ENCODE results near the gene GNB1L. TPM values are rescaled to one million over a fixed set of nuclear protein-coding genes. Genes with fewer than 3 reads are reported as not detected.
A peak's percentile ranks its signal among the peaks of the same experiment; 100 is the strongest.

GNB1L gene
- total and polyA plus RNA-seq, 2 of the 13 experiments (the other 11 are each of a cell fraction or from before 2014, with no cell fraction given), result 2.5 to 7.4 TPM

GRCh38 chr22:19900707-19901436, 46.2 kb upstream of the GNB1L start (continued):
- TF ChIP-seq HNF4G (IDR thresholded peaks at IDR 0.05; ENCODE audit: borderline replicate concordance, low read depth, low read length), result peak; percentile 20; the same call in 1 of the 2 replicates
- TF ChIP-seq HNF4G (CRISPR knock-in tag; IDR thresholded peaks at IDR 0.05; ENCODE audit: borderline replicate concordance, low read depth), result no peak
- no peak for TF ChIP-seq FOXP4 (CRISPR knock-in tag; IDR thresholded peaks at IDR 0.05)

- peak overlapping the region; percentile 19 for H3K4me2 ChIP-seq (ENCODE audit: low read depth, low read length)
- BruUV-seq (replicated peaks), result no TSS peak
- H3K27me3 ChIP-seq (ENCODE audit: control insufficient read depth in 1 of 2, insufficient read depth in 2 of 2, low read length in 2 of 2), result no peaks in the 10 kb centered on the region
- FAIRE-seq (peak; percentile 78), DNase-seq (ENCODE audit: low spot score) (peak; percentile 69), ATAC-seq (peak; percentile 84)
- peak overlapping the region; percentile 91 for H3K27ac ChIP-seq (ENCODE audit: extremely low read length, insufficient read depth, low read length)
- WGBS (ENCODE audit: low lambda C conversion rate), result 19% methylated on average over 9 of the region's 16 CpGs
- H3K36me3 ChIP-seq (replicated peaks in 1 of 2; ENCODE audit: control insufficient read depth in 1 of 2, insufficient read depth in 2 of 2, low read length in 2 of 2), result peaks cover 5 to 9% of the 10 kb centered on the region in 2 experiments; a peak in 3 of 5 replicates
- peaks cover 66% of the 10 kb centered on the region for H3K4me1 ChIP-seq (ENCODE audit: insufficient read depth, low read length)
- CTCF ChIA-PET (ENCODE audit: low intra/inter-chr PET ratio, low total read pairs), result no interaction called here
- H2AFZ ChIP-seq (ENCODE audit: low read length), result no peak overlapping the region
- H4K20me1 ChIP-seq (ENCODE audit: insufficient read depth, low read length), result no peaks in the 10 kb centered on the region
- peak overlapping the region in 1 of 3 experiments; percentile 9; a peak in 1 of 6 replicates for H3K4me3 ChIP-seq (replicated peaks in 1 of 3; ENCODE audit: insufficient read depth in 1 of 3, low read depth in 2 of 3, low read length in 3 of 3)
- H3K9ac ChIP-seq (ENCODE audit: insufficient read depth, low read depth, low read length), result peak overlapping the region; percentile 59
- in situ Hi-C loops (cut with HindIII; ENCODE audit: extremely low pct_ligation_motif_present, low pct_unique_long_range_greater_than_20kb), result no loop called here
- POLR2A ChIA-PET, result interaction anchor here (0.7 to 1.5 kb wide), 6 partner anchors 18 to 58 kb away, joined by 3 to 6 read pairs (median 4); partner anchors contain the start of genes COMT, GNB1L, RTL10 and TXNRD2
- H3K79me2 ChIP-seq (ENCODE audit: insufficient read depth, low read length), result no peaks in the 10 kb centered on the region
- no peaks in the 10 kb centered on the region for H3K9me3 ChIP-seq (ENCODE audit: low read length)
- intact Hi-C loops (cut with micrococcal nuclease; ENCODE audit: unreplicated experiment), result no loop called here
- TF ChIP-seq ZNF274 (CRISPR knock-in tag; IDR thresholded peaks at IDR 0.05), result peak; percentile 53; the same call in 1 of the 2 replicates
- TF ChIP-seq SOX13 (IDR thresholded peaks at IDR 0.05), result no peak
- TF ChIP-seq SOX13 (CRISPR knock-in tag; conservative IDR thresholded peaks at IDR 0.05 in 1 of 2, IDR thresholded peaks at IDR 0.05 in 1 of 2), result peak in 1 of 2 experiments; percentile 52; a peak in 1 of 4 replicates
- TF ChIP-seq DRAP1 (CRISPR knock-in tag; IDR thresholded peaks at IDR 0.05), result 0 out of 2 replicates have a peak, but pooled peaks have one; percentile 29
- TF ChIP-seq TOE1 (CRISPR knock-in tag; IDR thresholded peaks at IDR 0.05), result no peak
- TF ChIP-seq ZNF33A (CRISPR knock-in tag; IDR thresholded peaks at IDR 0.05; ENCODE audit: borderline replicate concordance), result 0 out of 2 replicates have a peak, but pooled peaks have one; percentile 41
- TF ChIP-seq TGIF2 (CRISPR knock-in tag; IDR thresholded peaks at IDR 0.05), result peak; percentile 71; the same call in 1 of the 2 replicates
- peak; percentile 41; the same call in 1 of the 2 replicates for TF ChIP-seq ZNF609 (CRISPR knock-in tag; IDR thresholded peaks at IDR 0.05; ENCODE audit: borderline replicate concordance)
- TF ChIP-seq SP4 (CRISPR knock-in tag; IDR thresholded peaks at IDR 0.05), result 0 out of 2 replicates have a peak, but pooled peaks have one; percentile 12
Measured at GRCh38 chr22:19898831-19899567, 44.3 kb upstream of the GNB1L start.

Data from HepG2 (cell line).